Measurements from ENCODE around the gene TEX22. TPM values are rescaled to one million over a fixed set of nuclear protein-coding genes. Genes with fewer than 3 reads are reported as not detected.

The TEX22 gene
- total RNA-seq, 1 experiment from 2014 or later, result 2.6 TPM

GRCh38 chr14:105382343-105383082 is 15.8 kb upstream of the TEX22 start:
- Histone ChIP-seq H3K79me2 (ENCODE audit: low read depth) (no peaks in the 10 kb centered on the region), H3K27ac (no peak overlapping the region), H3F3A (ENCODE audit: insufficient read depth, low read depth) (no peaks in the 10 kb centered on the region), H3K4me2 (no peak overlapping the region), H3K9me2 (ENCODE audit: insufficient read depth) (no peaks in the 10 kb centered on the region), H3K4me1 (replicated peaks; ENCODE audit: insufficient read depth) (no peaks in the 10 kb centered on the region), H3K27me3 (ENCODE audit: insufficient read depth, low read depth) (no peaks in the 10 kb centered on the region), H4K20me1 (ENCODE audit: insufficient read depth) (no peaks in the 10 kb centered on the region), H3K4me3 (no peak overlapping the region), H3K36me3 (ENCODE audit: low read depth) (no peaks in the 10 kb centered on the region), H2AFZ (no peak overlapping the region), H3K9me3 (ENCODE audit: insufficient read depth, low read depth) (no peaks in the 10 kb centered on the region)
- DNase-seq, result no peak
- intact Hi-C loops (cut with micrococcal nuclease; ENCODE audit: unreplicated experiment), result no loop called here
- no TSS peak for BruUV-seq (replicated peaks)
- POLR2A ChIA-PET (ENCODE audit: unreplicated experiment), result no interaction called here
- no peak for TF ChIP-seq CTCF (conservative IDR thresholded peaks at IDR 0.05)
- TF ChIP-seq EZH2 (IDR thresholded peaks at IDR 0.05; ENCODE audit: low read depth), result no peak
- CTCF ChIA-PET, result no interaction called here

GRCh38 chr14:105383083-105383730 is 15.1 kb upstream of the TEX22 start:
- no peak overlapping the region for H3K4me3 ChIP-seq
- POLR2A ChIA-PET (ENCODE audit: unreplicated experiment), result no interaction called here
- no peaks in the 10 kb centered on the region for H3K36me3 ChIP-seq (ENCODE audit: low read depth)
- H3K9me3 ChIP-seq (ENCODE audit: insufficient read depth, low read depth), result no peaks in the 10 kb centered on the region
- BruUV-seq (replicated peaks), result no TSS peak
- no peak overlapping the region for H2AFZ ChIP-seq
- no peaks in the 10 kb centered on the region for H3K4me1 ChIP-seq (replicated peaks; ENCODE audit: insufficient read depth)
- CTCF ChIA-PET, result no interaction called here
- no peaks in the 10 kb centered on the region for H3K9me2 ChIP-seq (ENCODE audit: insufficient read depth)
- no peak overlapping the region for H3K27ac ChIP-seq
- no peak overlapping the region for H3K4me2 ChIP-seq
- TF ChIP-seq EZH2 (IDR thresholded peaks at IDR 0.05; ENCODE audit: low read depth) (no peak), CTCF (conservative IDR thresholded peaks at IDR 0.05) (no peak)
- no peaks in the 10 kb centered on the region for H3F3A ChIP-seq (ENCODE audit: insufficient read depth, low read depth)
- intact Hi-C loops (cut with micrococcal nuclease; ENCODE audit: unreplicated experiment), result no loop called here
- DNase-seq, result no peak
- no peaks in the 10 kb centered on the region for H4K20me1 ChIP-seq (ENCODE audit: insufficient read depth)
- H3K79me2 ChIP-seq (ENCODE audit: low read depth), result no peaks in the 10 kb centered on the region
- H3K27me3 ChIP-seq (ENCODE audit: insufficient read depth, low read depth), result no peaks in the 10 kb centered on the region

- no peaks in the 10 kb centered on the region for H3K79me2 ChIP-seq (ENCODE audit: low read depth)
- H3F3A ChIP-seq (ENCODE audit: insufficient read depth, low read depth), result no peaks in the 10 kb centered on the region
- no TSS peak for BruUV-seq (replicated peaks)
- no peak for DNase-seq
- intact Hi-C loops (cut with micrococcal nuclease; ENCODE audit: unreplicated experiment), result no loop called here
- no peaks in the 10 kb centered on the region for H3K4me1 ChIP-seq (replicated peaks; ENCODE audit: insufficient read depth)
- no peak overlapping the region for H3K4me3 ChIP-seq
- TF ChIP-seq EZH2 (IDR thresholded peaks at IDR 0.05; ENCODE audit: low read depth) (no peak), CTCF (conservative IDR thresholded peaks at IDR 0.05) (no peak)
- no peak overlapping the region for H3K27ac ChIP-seq
- H3K9me2 ChIP-seq (ENCODE audit: insufficient read depth), result no peaks in the 10 kb centered on the region
- POLR2A ChIA-PET (ENCODE audit: unreplicated experiment), result no interaction called here
- no peak overlapping the region for H3K4me2 ChIP-seq
- H3K9me3 ChIP-seq (ENCODE audit: insufficient read depth, low read depth), result no peaks in the 10 kb centered on the region
- no peaks in the 10 kb centered on the region for H3K27me3 ChIP-seq (ENCODE audit: insufficient read depth, low read depth)
- H2AFZ ChIP-seq, result no peak overlapping the region
- CTCF ChIA-PET, result no interaction called here
- no peaks in the 10 kb centered on the region for H4K20me1 ChIP-seq (ENCODE audit: insufficient read depth)
- H3K36me3 ChIP-seq (ENCODE audit: low read depth), result no peaks in the 10 kb centered on the region
Observed at GRCh38 chr14:105384041-105384557, 14.2 kb upstream of the TEX22 start.

Data from PC-9 (cell line).